GM19397 (cell line): ENCODE data around the gene BRCA2.
A peak's percentile ranks its signal among the peaks of the same experiment; 100 is the strongest.

Experiments
- ATAC-seq: cut with Tn5 transposase; IDR thresholded peaks from one replicate; pipeline ENCODE4 v1.9.1; 2021; ENCODE audit warnings: mild to moderate bottlenecking, moderate library complexity; ENCODE audit not compliant: unreplicated experiment

The BRCA2 gene

DNA sequence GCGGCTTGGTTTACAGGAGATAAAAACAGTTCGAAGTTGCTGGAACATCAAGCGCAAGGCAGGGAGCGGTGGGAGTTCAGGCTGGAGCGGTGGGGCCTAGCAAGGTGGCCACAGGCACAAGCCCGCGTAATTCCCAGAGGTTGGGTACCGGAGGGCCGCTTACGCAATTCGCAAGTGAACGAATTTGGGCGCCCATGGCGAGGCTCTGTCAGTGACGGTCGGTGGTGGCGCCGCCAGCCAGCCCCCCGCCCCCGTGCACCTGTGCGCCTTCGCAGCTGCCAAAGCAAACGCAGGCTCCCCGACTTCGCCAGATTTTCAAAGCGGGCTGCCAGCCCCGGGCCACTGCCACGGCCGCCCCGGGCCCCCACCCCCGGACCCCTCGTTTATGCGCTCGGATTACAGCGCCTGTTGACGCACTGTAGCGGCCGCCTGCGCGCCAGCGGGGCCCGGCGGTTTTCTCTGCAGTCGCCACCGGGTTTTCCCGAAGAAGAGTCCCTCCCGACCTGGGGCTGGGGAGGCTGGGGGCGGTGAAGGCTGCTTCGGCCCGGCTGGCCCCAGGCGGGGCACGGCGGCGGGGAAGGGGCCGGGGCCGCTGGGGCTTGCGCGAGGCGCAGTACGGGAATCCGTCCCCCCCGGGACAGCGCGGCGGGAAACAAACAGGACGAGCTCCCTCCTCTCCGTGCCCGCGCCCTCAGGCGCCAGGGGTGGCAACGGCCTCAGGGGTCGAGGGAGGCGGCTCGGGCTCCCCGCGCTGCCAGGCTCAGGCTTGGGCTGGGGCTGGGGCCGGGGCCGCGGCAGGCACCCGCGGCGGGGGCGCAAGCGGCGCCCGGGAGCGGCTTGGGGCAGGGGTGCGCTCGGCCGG lies 111.9 kb downstream of the BRCA2 start:
- ATAC-seq, result peak; percentile 19

DNA sequence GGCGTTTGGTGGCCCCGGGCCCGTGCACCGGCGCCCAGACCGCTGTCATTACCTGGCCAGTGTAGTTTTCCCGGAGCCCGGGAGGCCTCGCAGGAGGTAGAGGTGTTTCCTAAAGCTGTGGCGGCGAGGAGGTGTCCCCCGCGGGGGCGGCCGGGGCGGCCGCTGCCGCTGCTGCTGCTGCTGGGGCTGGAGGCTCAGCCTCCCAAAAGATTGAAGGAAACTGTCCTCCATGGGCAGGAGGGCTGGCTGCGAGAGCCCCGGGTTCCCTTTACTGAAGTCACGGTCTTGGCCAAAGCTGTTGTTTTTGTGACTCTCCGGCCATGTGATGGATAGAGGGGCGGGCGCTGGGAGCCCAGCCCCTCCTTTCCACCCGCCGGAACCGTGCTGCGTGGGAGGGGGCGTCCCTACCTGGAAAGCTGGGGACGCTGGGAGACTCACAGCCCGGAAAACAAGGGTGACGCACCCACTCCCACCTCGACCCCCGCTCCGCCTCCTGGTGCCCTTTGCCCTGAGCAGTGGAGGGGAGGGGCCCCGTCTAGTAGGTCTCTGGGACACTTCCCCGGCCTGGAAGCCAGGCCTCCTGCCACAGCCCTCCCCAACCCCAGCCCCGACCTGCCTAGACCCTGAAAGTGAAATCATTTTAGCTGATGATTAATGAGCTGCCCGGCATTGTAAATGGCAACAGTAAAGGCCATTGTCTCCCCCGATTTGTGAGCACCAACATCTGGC lies 112.7 kb downstream of the BRCA2 start, which contains the start of gene N4BP2L1:
Gene N4BP2L1, minus strand, starts transcription at position 279 of the 729 bp plus-strand sequence. Its CDS starts 48 bp downstream, at position 231.
- ATAC-seq, result peak; percentile 76

DNA sequence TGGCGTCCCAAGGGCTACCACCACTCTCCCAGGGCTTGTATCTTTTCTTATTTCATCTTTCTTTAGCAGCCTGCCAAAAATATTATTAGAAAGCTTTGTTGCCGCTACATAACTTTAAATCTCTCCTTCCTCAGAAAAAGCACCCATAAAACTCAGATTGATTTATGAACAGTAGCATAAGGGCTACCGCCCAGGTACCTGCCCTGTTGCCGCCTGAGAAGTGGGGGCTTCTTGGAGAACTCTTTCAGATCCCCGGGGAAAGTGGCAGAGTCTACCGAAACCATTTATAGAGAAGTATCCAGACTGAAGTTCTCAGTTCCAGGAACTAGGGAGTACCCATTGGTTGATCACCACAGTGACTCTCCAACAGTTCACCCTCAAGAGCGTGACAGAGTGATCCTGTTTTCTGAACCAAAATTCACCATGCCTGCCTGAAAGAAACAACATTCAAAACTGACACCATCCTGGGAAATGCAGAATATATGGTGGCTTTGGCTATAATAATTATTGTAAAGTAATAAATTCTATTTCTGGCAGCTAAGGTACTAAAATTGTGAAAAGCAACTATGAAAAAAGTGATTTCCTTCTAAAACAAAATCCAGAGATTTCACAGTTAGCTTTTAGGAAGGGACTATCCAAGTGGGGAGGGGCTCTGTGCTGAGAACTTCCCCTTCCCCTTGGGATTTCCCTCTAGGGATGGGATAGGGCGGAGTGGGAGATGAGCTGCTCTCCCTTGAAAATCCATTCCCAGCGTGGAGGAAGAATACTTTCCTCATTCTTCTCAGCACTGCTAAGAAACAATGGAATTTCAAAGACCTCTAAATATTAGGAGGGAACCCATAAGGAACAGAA lies 113.5 kb downstream of the BRCA2 start:
- ATAC-seq, result no peak

DNA sequence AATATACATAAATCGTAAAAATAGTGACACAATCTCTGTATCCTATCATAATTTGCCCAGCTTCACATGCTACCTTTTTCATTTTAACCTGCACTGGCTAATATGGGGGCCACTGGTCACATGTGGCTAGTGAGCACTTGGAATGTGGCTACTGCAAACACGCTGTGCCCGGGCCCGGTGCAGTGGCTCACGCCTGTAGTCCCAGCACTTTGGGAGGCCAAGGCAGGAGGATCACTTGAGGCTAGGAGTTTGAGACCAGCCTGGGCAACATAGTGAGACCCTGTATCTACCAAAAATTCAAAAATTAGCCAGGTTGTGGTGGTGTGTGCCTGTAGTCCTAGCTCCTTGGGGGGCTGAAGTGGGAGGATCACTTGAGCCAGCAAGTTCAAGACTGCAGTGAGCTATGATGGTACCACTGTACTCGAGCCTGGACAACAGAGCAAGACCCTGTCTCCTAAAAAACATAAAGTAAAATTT lies 114.2 kb downstream of the BRCA2 start:
- no peak for ATAC-seq

DNA sequence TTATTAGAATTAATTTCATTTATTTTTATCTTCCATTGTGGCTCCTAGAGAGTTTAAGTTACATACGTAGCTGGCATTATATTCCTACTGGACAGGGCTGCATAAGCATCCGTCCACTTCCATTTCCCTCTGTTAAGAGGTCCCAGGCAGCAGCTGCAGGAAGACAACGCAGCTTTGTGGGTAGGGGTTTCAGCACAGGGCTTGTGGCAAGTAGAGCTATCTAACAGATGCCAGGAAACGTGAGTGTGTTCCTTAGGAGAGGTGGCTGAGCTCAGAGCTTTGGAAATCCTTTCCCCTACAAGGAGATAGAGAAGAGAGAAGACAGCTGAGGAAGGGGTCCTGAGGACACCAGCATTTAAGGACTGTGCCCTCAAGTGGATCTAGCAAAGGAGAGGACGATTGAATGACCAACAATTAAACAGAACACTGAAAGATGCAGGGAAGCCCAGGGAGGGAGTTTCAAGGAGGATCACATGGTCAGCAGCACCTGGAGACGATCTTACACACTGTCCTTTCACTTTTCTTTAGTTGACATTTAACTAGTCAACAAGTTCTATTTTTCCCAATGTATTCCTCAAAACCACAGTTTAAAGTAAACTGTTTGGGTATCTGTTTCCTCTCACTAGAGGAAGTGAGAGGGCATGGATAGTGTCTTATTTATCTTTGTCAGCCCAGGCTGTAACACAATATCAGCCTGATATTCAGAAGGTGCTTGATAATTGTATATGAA lies 114.9 kb downstream of the BRCA2 start:
- ATAC-seq, result no peak

DNA sequence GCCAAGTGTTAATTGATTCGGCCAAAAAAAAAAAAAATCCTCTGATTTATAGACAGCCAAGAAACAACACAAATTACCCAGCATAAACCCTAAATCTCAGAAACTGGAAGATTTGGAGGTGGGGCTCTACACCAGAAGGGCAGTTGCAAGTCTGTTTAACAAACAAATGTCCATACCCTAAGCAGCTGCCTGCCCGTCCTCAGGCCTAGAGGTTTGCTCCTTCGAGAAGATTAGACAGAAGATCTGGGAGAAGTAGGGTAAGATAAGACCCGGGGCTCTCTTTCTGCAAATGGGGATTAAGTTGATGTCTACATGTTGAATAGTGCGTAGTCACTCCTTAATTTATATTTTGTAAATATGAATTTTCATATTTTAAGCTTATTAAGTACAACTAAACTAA lies 116.1 kb downstream of the BRCA2 start:
- no peak for ATAC-seq

DNA sequence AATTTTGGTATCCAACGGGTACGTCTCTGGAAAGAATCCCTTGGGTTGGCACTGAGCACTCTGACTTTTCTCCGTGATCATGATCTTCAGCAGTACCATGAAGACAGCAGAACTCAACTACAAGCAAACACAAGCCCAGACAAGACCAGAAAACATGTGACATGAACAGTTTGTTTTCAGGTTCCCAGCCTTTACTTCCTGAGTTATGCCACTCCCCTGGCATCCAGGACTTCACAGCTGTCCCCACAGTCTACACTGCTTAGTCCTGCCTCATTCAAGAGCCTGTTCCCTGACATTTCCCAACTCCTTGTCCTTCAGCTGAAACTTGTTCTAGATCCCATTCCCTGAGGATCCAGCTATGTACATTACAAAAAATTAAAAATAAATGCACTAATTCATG lies 117.5 kb downstream of the BRCA2 start:
- no peak for ATAC-seq

DNA sequence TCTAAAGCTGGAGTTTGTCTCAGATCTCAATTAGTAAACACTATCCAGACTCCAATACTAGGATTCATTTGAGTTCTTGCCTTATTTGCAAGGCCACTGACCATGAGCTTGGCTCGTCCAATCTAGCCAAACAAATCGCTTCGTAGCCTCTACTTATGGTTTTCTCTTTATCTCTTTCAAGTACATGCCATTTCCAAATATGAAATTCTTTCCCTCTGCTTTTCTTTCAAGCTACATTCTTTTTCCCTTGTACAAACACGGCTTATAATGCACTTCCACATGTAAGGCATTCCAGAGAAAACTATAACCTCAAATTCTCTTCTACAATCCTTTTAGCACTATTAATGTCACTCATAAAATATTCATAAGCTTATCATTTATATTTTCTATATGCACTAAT lies 123.6 kb downstream of the BRCA2 start:
- no peak for ATAC-seq

DNA sequence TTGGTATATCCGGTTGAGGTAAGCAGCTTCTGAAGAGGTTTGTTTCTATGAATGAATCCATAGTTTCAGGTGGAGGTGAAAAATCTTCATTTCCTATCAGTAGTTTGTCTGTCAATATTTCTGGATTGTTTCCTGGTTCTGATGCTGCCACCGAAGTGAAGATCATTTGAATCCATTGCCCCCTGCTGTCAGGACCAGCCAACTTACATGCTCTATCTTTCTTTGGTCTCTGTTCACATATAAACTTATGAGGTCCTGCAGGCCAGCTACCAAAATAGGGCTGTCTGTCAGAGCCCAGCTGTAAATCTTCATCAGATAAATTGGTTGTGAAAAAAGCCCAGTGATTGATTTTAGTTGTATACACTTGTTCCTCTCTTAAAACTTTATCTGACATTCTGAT lies 127.8 kb downstream of the BRCA2 start:
- ATAC-seq, result no peak

DNA sequence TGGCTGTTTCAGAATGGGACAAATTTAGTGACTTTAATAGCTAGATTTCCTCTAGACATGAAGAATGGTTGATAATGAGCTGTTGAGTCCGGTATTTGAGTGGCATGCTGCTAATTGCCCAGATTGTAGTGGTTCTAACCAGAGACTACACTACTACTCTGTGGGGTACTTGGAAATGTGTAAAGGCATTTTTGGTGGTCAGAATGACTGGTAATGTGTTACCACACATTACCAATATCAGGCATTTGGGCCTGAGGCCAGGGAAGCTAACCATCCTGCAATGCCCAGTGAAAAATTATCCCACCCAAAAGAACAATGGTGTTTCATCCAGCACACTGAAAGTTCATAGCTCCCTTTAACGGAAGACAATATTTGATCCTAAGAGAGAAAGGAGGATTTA lies 130.2 kb downstream of the BRCA2 start:
- ATAC-seq, result no peak

DNA sequence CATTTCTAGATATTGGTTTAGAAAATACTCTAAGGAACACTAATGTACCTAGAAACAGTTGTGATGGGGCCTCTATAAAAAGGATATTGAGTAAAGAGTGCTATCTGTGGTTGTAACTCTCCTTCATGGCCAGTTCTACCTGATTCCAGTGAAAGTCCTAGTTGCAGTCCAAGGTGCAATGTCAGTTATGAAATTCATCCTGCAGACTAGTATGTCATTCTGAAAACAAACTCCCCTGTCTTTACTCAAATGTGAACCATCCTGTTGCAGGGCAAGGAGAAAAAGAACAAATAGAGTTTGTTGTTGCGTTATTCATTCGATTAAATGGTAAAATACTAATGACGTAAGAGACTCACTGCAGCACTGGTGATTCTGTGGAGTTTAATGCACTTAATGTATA lies 130.9 kb downstream of the BRCA2 start:
- ATAC-seq, result no peak

DNA sequence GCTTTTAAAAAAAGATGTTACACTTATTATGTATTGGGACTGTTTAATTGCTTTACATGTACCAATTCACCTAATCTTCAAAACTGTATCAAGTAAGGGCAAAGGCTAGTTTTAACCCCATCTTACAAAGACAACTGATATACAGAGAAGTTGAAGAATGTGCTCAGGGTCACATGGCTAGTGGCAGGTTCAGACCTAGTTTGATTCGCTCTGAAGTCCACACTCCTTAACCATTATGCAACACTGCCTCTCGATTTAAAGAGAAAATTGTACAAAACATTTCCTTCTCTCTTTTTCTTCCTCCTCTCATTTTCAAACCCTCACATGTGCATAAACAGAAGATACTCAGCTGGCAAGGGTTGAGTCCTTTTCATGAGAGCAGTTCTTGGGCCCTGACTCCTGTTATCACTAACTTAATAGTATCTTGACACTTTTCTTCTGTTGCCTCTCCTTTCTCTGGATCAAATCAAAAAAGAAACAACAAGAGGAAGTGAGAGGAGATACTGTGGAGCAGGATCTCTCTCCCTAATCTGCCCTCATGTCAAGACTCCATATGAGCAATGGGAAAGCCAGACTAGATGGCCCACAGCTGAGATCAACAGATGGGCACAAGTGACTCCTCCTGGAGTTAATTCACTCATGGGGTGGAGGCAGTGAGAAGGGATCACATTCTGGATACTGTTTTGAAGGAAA lies 131.6 kb downstream of the BRCA2 start:
- ATAC-seq, result no peak

DNA sequence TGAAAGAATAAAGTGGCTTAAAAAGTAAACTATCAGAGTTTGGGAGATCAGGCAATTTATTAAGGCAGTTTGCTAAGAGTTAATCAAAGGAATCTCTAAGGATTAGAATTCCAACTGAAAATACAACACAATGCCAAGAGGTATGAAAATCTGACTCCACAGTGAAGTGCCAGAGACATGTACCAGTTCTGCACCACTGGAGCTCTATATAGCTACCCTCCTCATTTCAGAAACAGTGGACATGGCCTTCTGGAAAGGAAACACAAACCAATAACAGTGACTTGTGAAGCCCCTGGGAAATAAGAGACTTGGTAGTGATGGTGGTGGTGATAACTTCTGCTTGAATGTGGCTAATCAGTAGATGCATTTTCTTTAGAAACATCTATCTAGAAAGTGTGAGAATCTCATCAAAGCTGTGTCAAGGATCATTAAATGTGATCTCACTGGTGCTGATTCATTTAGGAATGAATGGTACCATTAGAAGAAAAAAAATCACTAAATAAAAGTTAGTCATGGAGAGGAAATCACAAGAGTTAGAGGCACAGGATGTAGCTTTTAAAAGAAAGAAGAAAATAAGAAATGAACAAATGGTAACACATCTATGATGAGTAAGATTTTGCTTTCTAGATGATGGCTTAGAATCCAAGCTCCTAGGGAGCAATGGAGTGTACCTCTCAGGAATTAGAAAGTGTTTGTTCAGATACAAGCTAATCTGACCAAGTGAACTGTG lies 132.8 kb downstream of the BRCA2 start:
- ATAC-seq, result no peak

DNA sequence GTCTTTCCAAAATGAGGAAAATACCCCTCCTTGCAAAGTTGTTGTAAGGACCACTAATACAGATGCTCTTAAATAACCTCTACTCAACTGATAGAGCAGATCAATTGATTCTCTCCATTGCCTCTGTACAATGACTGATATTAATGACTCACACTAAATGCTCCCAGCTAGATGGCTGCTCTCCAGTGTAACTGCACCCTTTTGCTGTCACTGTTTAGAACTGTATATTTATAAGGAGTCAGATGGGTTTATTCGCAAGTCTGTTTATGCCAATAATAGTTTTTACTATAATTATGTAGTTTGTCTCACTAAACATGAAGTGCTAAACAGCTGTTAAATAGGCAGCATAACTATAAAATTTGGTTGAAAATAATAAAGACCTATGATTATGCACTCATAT lies 133.7 kb downstream of the BRCA2 start:
- ATAC-seq, result no peak
